Measurements from ENCODE around the gene ZNF593OS.

Gene ZNF593OS

DNA sequence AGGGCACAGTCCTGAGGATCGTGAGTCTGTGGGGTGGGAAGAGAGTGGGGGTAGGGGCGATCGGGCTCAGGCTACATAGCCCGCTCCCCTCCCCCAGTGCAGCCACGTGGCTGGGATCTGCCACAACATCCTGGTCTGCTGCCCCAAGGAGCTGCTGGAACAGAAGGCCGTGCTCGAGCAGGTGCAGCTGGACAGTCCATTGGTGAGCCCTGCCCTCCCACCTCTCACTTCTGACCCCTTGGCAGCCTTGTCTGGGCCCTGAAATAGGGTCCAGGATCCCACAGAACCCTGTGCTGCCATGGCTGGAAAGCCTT is 10.7 kb upstream of the ZNF593OS start:
- no peak for DNase-seq

GRCh38 chr1:26181586-26182382 is 10.2 kb upstream of the ZNF593OS start:
- no peak for DNase-seq

GRCh38 chr1:26180010-26180506 is 8.4 kb upstream of the ZNF593OS start:
- DNase-seq = no peak

DNA sequence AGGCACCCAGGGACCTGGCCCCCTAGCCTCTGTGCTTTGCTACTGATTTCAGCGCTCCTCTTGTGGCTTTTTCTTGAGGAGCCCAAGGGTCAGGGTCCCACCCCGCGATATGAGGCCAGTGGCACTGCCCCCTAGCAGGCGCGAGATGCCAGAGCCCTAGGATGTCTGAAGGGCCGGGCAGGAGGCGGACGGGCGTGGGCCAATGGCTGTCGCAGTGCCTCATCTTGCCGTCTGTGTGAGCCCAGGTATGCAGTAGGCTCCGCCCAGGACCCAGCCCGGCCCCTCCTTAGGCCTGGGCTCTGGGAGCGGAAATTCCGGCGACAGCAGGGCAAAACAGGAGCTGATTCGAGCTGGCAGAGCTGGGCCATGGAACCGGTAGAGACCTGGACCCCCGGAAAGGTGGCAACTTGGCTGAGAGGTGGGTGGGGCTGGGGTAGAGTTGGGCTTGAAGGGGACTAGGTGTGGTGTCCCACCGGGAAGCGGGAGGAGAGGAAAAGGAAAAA is 5.6 kb upstream of the ZNF593OS start, which contains the start of gene CNKSR1:
Gene CNKSR1, plus strand, starts transcription at position 310 of the 503 bp plus-strand sequence. Its CDS starts 57 bp downstream, at position 367.
- peak; percentile 38 for DNase-seq

GRCh38 chr1:26175346-26175745 is 3.7 kb upstream of the ZNF593OS start:
- no peak for DNase-seq

DNA sequence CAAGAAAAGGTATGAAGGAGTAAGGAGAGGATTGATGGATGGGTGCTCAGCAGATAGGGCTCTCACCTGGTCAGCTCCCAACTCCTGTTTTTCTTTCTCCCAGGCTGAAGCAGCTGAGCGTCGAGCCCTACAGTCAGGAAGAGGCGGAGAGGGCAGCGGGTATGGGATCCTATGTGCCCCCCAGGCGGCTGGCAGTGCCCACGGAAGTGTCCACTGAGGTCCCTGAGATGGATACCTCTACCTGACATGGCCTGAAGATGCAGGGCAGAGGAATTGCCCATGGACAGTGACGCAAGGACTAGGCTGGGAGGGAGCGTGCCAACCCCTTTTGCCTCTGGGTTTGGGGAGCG is 1.2 kb downstream of the ZNF593OS start:
- DNase-seq = no peak

DNA sequence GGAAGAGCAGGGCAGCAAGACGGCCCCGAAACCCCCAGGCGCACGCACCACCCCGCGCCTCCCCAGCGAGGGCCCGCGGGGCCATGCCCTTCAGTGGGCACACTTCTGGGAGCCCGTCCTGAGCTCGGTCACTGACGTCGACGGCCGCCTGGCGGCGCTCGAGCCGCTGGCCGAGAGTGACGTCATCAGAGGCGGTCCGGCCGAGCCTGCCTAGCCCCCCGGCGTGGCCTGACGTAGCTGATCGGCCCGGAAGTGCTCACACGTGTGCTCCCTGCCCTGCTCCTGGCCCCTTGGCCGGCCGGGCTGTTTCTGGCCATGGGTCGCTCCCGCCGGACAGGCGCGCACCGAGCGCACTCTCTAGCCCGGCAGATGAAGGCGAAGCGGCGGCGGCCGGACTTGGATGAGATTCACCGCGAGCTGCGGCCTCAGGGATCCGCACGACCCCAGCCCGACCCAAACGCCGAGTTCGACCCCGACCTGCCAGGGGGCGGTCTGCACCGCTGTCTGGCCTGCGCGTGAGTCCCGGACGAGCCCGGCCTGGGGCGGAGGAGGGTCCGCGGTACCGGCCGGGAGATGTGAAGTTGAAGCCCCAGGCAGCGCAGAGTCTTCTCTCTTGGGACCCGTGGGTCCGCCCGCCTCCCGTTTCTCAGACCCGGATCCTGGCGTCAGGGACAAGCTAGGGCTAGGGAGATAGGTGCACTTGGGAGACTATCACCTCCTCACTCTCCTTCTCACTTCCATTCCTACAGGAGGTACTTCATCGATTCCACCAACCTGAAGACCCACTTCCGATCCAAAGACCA is 1.8 kb downstream of the ZNF593OS start, which contains the start of gene ZNF593:
Gene ZNF593, plus strand, starts transcription at position 240 of the 803 bp plus-strand sequence. Its CDS starts 76 bp downstream, at position 316.
- peak; percentile 88 for DNase-seq

DNA sequence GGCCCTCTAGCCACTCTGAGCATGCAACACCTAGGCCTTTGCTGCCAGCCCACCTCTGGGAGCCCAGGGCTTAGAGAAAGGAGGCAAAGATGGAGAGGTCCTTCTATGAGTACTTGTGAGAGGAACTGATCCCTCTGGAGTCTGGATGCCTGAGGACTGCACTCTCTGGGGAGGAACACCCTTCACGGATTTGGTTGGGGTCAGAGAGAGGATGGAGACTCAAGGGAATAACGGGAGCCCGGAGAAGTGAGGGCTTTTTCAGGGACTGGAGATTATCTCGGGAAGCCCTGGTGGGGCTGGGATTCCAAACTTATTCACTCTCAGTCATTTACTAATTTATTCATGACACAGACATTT is 2.5 kb downstream of the ZNF593OS start:
- no peak for DNase-seq

- DNase-seq = no peak
Observed at GRCh38 chr1:26168410-26169197, 3.0 kb downstream of the ZNF593OS start, which contains the start of gene C1orf232. Gene C1orf232, minus strand, starts transcription at chr1:26168963. Its CDS starts 464 bp downstream, at chr1:26168499.

DNA sequence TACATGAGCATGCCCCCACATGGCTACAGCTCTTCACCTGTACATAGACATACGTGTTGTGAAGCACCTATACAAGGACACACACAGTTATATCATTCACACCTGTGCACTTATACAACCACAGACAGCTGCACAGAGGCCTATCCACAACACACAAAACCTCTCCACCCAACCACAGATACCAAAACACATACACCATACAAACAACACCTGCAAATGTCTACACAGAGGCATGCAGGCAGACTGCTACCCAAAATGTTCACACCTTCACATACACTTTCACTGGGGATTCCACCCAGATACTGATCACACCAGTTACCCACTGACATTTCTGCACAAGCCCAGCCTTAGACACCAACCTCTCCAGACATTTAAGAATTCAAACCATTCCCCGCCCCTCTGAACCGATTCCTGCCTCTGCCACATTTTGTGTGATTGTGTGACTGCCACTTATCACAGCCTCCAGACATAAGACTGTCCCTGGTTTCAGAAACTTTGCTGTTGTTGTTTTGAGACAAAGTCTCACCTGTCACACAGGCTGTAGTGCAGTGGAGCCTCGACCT is 4.8 kb downstream of the ZNF593OS start:
- no peak for DNase-seq

GRCh38 chr1:26164861-26165842 is 6.5 kb downstream of the ZNF593OS start:
- DNase-seq = no peak

DNA sequence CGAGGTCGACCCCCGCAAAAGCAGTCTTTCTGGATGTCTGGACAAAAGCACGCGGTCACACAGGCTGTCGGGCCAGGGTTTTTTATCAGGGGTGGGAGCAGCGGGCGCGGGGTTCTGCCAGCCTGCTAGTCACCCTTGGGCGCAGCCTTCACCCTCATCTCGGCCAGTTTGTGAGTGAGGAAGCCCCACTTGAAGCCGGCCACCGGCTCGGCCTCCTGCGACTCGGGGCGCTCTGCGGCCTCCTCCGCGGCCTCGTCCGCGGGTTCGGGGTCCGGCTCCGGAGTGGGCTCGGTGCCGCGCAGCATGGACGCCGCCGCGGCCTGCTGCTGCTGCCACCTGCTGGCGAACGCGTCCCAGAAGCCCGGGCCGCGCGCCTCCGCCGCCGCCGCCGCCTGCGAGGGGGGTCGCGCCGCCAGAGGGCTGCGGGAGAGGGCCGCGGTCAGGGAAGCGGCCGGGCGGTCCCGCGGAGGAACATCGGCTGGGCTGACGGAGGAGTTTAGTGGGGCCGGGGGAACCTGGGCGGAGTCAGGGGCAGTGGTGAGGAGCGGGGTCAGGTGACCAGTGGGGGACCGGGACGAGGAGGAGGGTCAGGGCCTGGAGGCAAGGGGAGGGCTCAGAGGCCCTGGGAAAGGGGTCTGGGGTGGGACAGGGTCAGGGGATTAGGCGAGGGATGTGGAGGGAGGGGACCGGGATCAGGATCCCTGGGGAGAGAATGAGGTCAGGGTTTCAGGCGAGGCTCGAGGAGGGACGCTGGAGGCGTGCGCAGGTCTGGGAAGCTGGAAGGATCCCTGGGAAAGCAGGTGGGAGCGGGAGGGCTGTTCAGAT is 7.4 kb downstream of the ZNF593OS start:
- DNase-seq = peak; percentile 65

DNA sequence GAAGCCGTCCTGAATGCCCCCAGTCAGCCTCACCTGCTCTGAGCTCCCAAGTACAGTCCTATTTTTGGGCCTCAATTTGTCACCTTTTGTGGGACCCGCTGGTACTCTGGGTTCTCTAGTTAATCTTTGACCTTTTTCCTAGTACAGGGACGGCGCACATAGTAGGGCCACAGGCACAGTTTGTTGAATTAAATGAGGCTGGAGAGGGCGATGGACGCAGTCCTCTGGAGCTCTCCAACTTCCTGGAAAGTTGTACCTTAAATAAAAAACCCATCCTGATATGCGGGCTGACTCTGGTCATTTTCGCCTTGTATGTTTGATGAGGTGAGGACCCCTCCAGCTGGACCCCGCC is 8.0 kb downstream of the ZNF593OS start:
- no peak for DNase-seq

- DNase-seq = no peak
Observed at GRCh38 chr1:26162220-26162709, 9.4 kb downstream of the ZNF593OS start.

- peak; percentile 48 for DNase-seq
Observed at GRCh38 chr1:26161415-26162219, 10.0 kb downstream of the ZNF593OS start.

DNA sequence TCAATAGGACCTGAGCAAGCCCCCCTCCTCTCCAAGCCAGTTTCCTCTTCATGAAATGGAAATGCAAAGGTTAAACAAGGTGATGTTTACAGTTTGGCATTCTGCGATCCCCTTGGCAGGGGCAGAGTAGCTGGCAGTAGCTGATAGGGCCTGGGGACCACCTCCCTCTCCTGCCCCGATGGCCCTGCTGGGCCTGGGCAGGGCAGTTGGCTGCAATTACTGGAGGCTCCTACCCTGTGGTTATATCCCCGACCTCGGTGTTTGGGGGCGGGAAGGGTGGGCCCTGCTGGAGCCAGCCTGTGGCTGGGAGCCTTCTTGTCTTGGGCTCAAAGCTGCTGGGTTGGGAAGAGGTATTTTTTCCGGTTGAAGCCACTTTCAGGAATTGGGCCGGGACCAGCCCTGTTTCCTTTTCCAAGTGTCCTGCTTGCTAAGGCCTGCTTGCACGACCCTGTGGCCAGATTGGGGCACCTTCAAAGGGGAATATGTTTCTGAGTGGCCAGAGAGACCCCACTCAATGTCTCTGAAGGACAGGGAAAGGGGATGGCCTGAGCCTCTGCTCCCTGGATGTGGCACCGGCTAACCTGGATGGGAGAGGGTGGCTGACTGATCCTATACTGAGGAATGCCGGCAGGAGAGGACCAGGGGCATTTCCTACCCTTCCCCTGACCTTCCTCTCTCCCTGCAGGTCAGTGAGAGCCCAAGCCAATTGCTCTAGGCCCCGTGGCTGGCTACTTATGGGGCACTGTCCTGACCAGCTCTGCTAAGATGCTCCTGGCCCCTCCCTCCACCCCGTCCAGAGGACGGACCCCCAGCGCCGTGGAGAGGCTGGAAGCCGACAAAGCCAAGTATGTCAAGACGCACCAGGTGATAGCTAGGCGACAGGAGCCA is 10.9 kb downstream of the ZNF593OS start:
- no peak for DNase-seq

- DNase-seq = no peak
Observed at GRCh38 chr1:26159743-26160039, 11.9 kb downstream of the ZNF593OS start.

Data from CD4-positive, alpha-beta T cell treated with Interleukin-6 for 4 hours (primary cell).